NCI-H510A (cell line): ENCODE measurements around the gene ACSL3.
"Not testable (repeated sequence)": the region's sequence is repeated elsewhere in the genome, so short reads cannot be mapped to it uniquely, and the experiment has no call there.

Source experiments
- DNase-seq: peaks from one replicate; lab custom pipeline; 2025; lab: John Stamatoyannopoulos, UW

The ACSL3 gene

GRCh38 chr2:222860740-222861410, at the start of gene ACSL3:
ACSL3 (plus strand) TSS chr2:222861036; CDS start chr2:222908773, 47,737 bp downstream.
- DNase-seq, result peak; percentile 92

DNA sequence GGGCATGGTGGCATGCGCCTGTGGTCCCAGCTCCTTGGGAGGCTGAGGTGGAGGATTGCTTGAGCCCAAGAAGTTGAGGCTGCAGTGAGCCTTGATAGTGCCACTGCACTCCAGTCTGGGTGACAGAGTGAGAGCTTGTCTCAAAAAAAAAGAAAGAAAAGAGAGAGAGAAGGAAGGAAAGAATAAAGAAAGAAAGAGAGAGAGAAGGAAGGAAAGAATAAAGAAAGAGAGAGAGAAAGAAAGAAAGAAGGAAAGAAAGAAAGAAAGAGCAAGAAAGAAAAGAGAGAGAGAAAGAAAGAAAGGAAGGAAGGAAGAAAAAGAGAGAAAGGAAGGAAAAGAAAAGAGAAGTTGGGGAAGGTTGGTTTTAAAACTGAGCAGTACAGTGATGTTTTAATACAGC, 49.0 kb upstream of the ACSL3 start:
- no peak for DNase-seq

GRCh38 chr2:222813177-222813843, 47.5 kb upstream of the ACSL3 start:
- no peak for DNase-seq

DNA sequence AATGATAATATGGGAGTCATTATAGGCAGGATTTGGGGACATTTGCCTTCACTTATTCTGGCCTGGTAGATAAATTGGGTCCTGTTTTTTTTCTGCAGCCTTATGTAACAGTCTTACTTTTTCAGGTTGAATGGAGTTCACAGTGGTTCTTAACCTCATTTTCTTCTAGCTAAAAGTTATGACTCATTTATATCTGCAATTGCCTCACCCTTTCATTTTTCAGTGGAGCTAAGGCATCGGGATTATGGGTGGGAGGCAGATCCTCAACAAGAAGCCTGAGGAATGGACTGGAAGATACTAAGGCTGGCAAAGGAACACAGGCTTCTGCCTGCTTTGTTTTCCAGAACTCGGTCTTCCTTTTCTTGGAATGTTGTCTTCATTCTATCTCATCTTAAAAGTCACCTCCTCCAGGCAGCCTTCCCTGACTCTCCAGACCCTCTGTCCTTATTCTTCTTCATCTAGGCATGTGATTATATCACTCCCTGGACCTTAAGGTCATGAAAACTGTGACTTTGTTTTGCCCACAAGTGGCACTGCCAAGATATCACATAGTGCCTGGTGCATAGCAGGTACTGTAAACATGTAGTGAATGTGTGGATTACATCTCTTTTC, 41.0 kb upstream of the ACSL3 start:
- no peak for DNase-seq

- DNase-seq, result no peak
These were observed 37.5 kb upstream of the ACSL3 start for GRCh38 chr2:222823183-222823930.

DNA sequence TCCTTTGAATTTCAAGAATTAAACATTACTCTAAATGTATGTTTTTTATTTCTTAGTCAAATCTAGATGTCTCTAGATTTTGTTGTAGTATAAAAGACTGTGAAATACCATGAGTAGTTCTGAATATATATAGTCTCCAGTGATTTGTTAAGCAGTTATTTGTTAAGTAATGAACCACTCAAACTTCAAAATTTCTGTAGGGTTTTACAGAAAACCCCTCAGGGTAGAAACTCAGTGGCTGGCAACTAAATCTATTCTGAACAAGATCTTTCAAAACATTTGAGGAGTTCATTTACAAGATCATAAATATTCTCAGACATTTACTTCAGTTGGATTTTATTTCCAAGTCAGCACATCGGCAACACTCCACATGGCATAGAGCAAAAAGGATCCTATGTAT, 35.8 kb upstream of the ACSL3 start:
- no peak for DNase-seq

GRCh38 chr2:222827417-222827816, 33.4 kb upstream of the ACSL3 start:
- DNase-seq, result no peak

DNA sequence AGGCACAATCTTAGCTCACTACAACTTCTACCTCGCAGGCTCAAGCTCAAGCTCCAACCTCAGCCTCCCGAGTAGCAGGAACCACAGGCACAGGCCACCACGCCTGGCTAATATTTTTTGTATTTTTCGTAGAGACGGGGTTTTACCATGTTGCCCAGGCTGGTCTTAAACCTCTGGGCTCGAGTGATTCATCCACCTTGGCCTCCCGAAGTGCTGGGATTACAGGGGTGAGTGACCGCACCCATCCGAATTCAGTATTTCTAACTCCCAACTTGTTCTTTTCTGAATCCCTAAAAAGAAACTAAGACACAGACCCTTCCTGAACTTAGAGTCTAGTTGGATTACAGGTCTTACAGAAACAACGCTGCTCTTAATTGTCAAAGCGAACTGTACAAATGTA, 32.3 kb upstream of the ACSL3 start:
- DNase-seq, result no peak

GRCh38 chr2:222830164-222830563, 30.7 kb upstream of the ACSL3 start:
- DNase-seq, result no peak

DNA sequence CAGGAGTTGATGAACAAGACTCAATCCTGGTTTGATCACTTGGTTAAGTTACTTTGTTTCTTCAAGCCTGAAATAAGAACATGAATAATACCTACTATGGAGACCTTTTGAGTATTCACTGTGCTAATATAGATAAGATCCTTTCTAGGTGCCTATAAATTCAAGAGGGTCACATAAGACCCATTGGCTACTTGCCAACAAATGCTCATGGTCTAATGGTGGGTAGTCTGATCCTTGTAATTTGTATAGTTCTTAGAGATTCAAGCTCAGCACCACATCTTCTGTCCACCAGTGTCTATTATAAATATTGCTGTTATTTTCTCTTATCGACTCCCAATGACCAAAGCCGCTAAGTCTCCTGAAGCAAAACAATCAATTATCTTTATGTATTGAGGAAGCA, 27.4 kb upstream of the ACSL3 start:
- no peak for DNase-seq

GRCh38 chr2:222835143-222835822, 25.6 kb upstream of the ACSL3 start:
- DNase-seq, result no peak

GRCh38 chr2:222835823-222836151, 25.0 kb upstream of the ACSL3 start:
- DNase-seq, result no peak

DNA sequence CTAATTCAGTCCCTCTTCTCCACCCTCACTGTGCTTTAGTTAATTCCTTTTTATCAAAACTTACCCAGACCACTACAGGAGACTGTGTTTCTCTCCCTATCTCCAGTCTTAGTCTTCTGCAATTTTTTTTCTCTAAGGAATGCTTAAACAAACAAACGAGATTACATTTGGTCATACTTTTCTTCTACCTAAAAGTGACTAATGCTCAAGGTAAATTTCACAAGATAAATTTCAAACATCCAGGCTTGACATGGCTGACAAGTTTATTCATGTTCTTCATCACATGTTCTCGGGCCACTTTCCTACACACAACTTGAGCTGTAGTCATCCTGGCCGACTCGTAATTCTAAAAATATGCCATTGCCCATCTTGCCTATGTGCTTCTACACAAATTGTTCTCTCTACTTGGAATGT, 23.2 kb upstream of the ACSL3 start:
- no peak for DNase-seq

DNA sequence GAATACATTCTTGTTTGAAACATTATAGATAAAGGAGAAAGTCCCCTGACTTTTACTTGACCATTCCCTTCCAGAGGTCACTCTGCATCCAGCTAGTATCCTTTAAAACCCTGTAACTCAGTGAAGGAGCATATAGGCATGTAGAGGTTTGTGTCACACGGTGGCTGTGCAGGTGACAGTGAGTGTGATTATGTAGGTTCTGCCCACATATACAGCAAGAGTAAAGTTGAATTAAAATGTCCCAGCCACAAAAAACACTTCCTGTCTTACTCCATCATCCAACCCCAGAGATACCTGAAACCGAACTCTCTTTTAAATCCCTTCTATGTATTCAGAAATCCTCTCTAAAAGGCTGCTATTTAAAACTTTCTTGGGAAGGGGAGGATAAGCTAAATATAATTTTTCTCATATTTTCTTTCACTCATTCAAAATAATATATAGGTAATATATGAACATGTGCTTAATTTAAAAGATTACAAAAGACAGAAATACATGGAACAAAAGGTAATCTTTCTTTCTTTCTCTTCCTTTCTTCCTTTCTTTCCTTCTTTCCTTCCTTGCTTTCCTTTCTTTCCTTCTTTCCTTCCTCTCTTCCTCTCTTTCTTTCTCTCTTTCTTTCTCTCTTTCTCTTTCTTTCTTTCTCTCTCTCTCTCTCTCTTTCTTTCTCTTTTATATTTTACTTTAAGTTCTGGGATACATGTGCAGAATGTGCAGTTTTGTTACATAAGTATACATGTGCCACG, 20.6 kb upstream of the ACSL3 start:
- DNase-seq, result no peak

DNA sequence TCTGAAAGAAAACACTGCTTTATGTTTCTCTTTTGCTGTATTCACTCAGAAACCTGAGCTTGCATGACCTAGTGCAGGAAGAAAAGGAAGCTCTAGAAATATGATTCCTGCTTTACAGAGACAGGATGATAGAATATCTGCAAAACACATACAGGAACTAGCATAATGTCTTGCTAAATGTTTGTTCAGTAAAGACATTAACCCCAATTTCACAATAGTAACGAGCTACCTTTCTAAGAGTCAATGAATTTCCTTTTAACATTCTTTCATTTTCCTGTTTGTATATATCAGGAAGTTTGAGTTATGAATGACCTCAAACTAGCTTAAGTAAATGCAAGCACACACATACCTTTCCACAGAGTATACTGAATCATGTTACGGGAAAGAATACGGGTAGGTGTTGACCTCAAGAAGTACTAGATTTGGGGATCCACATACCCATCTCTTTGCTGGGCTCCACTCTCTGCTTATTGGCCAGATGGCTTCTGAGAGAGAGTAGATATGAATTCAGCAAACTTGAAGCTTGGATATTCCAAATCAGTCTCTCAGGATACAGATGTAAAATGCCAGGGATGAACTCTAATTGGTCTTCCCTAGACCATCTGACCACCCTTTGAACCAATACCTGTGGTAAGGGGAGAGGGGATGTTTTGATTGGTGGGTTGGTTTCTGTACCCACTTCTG, 18.2 kb upstream of the ACSL3 start:
- no peak for DNase-seq

DNA sequence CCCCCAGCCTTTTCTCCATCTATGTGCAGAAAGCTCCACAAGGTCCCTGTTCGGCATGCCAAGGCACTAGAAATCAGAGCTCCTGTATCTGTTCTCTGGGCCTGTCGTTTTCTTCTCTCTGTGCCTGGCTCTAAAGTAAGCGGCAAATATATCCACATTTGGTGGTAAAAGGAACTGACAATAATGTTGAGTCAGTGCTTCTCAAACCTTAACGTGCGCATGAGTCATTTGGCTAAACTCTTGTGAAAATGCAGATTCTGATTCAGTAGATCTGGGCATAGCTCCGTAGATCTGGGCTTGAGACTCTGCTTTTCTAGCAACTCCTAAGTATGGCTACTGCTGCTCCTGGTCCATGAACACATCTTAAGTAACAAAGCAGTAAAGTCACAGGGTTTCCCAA, 16.5 kb upstream of the ACSL3 start:
- DNase-seq, result no peak

- DNase-seq, result not testable (repeated sequence)
These were observed 15.5 kb upstream of the ACSL3 start for GRCh38 chr2:222845314-222845713.

DNA sequence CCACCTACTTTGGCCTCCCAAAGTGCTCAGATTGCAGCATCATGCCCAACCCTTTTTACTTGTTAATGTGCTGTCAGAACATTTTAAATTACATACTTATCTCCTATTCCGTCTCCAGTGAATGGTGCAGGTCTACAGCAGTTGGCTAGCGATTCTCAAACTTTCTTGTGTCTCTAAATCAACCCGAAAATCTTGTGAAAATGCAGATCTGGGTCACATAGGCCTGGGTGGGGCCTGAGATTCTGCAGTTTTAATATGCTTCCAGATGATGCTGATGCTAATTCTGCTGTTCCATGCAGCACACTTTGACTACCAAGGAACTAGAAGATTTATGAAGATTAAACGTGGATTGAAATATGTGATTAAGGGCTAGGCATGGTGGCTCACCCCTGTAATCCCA, 14.8 kb upstream of the ACSL3 start:
- no peak for DNase-seq

GRCh38 chr2:222848031-222848430, 12.8 kb upstream of the ACSL3 start:
- not testable (repeated sequence) for DNase-seq

GRCh38 chr2:222848862-222849261, 12.0 kb upstream of the ACSL3 start:
- DNase-seq, result no peak
